ENCODE results near the gene AKT1S1.
"Not testable (repeated sequence)": the region's sequence is repeated elsewhere in the genome, so short reads cannot be mapped to it uniquely, and the experiment has no call there.

The AKT1S1 gene

GRCh38 chr19:49836176-49837008 lies 40.8 kb downstream of the AKT1S1 start:
- no peak for DNase-seq (ENCODE audit: low read depth)

GRCh38 chr19:49835562-49835961 lies 41.6 kb downstream of the AKT1S1 start:
- no peak for DNase-seq (ENCODE audit: low read depth)

GRCh38 chr19:49833599-49833998 lies 43.6 kb downstream of the AKT1S1 start:
- no peak for DNase-seq (ENCODE audit: low read depth)

- DNase-seq (ENCODE audit: low read depth), result no peak
These were observed 44.6 kb downstream of the AKT1S1 start for GRCh38 chr19:49832556-49832955.

- DNase-seq (ENCODE audit: low read depth), result no peak
These were observed 45.6 kb downstream of the AKT1S1 start for GRCh38 chr19:49831592-49831991.

- DNase-seq (ENCODE audit: low read depth), result no peak
These were observed 46.4 kb downstream of the AKT1S1 start for GRCh38 chr19:49830766-49831165.

GRCh38 chr19:49829721-49830120 lies 47.4 kb downstream of the AKT1S1 start:
- DNase-seq (ENCODE audit: low read depth), result no peak

- DNase-seq (ENCODE audit: low read depth), result no peak
These were observed 48.0 kb downstream of the AKT1S1 start for GRCh38 chr19:49829200-49829599.

GRCh38 chr19:49827034-49827433 lies 50.1 kb downstream of the AKT1S1 start:
- no peak for DNase-seq (ENCODE audit: low read depth)

- DNase-seq (ENCODE audit: low read depth), result no peak
These were observed 52.5 kb downstream of the AKT1S1 start for GRCh38 chr19:49824662-49825061.

- DNase-seq (ENCODE audit: low read depth), result no peak
These were observed 53.7 kb downstream of the AKT1S1 start for GRCh38 chr19:49823472-49823871.

GRCh38 chr19:49820125-49820524 lies 57.0 kb downstream of the AKT1S1 start:
- DNase-seq (ENCODE audit: low read depth), result no peak

- not testable (repeated sequence) for DNase-seq (ENCODE audit: low read depth)
These were observed 57.6 kb downstream of the AKT1S1 start for GRCh38 chr19:49819452-49820115.

All from activated T-helper 9 cell treated with anti-CD3 and anti-CD28 coated beads, Interleukin-2, amount 50 U/mL, for 16 hours (primary cell).